Right ventricle myocardium superior (tissue), 1 donor: ENCODE results near the gene SLC1A5. TPM values are rescaled to one million over a fixed set of nuclear protein-coding genes. Genes with fewer than 3 reads are reported as not detected.
A peak's percentile ranks its signal among the peaks of the same experiment; 100 is the strongest.
"Not testable (repeated sequence)": the region's sequence is repeated elsewhere in the genome, so short reads cannot be mapped to it uniquely, and the experiment has no call there.

Source experiments
- ATAC-seq: fragments of 200-7000 bp; cut with Tn5 transposase; one replicate; pipeline ENCODE4 v1.9.1; 2020; ENCODE audit warnings: mild to moderate bottlenecking; ENCODE audit not compliant: poor library complexity
- DNase-seq: peaks from one replicate; pipeline ENCODE4 v3.0.0-alpha.2; 2020
- intact Hi-C: fragments of 100-400 bp; cut with DNase I; formaldehyde crosslinking; loops from one replicate; pipeline ENCODE4 v1.11.2; 2022
- total RNA-seq: library from RNA; stranded (reverse); fragmentation: NEBNext Ultra II Directional; extraction: Animal tissue kit (Norgen Biotek cat#: 25700); gene quantifications from one replicate; pipeline ENCODE4 v1.2.1, GENCODE V29; 2021
- donor health status: DM: no; HTN: yes; CAD: no; lungs with severe emphysema.

The SLC1A5 gene
- total RNA-seq, 1 donor from 2014 or later, result 7.0 TPM

- intact Hi-C loops, result no loop called here
- ATAC-seq (no peak), DNase-seq (no peak)
Measured at GRCh38 chr19:46806656-46807055, 18.3 kb upstream of the SLC1A5 start.

DNA sequence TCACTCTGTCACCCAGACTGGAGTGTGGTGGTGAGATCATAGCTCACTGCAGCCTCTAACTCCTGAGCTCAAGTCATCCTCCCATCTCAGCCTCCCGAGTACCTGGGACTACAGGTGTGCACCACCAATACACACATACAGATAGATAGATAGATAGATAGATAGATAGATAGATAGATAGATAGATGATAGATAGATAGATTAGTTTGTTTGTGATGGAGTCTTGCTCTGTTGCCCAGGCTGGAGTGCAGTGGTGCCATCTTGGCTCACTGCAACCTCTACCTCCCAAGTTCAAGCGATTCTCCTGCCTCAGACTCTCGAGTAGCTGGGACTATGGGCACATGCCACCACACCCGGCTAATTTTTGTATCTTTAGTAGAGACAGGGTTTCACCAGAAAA lies 16.0 kb upstream of the SLC1A5 start:
- ATAC-seq, intact Hi-C loops: not testable (repeated sequence)

GRCh38 chr19:46803555-46803954 lies 15.2 kb upstream of the SLC1A5 start:
- intact Hi-C loops, result no loop called here
- ATAC-seq (no peak), DNase-seq (no peak)

More for the DNA sequence above, 16.0 kb upstream of the SLC1A5 start:
- not testable (repeated sequence) for DNase-seq

DNA sequence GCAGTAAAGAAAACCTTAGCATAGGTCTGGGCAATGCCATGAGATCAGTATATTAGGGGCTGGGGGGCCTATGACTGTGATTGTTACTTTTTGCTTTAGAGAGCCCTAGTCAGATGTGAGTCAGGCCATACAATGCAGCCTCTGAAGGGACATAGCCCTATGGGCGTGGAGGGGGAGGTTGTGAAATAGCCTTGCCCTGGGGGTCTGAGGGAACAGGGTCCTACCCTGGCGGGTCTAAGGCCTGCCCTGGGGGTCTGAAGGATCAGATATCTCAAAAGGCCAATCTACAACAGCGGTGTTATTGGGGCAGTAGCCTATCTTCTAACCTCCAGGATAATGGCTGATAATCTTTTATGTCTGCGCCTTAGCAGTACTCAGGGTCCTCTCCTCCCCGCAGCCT lies 13.8 kb upstream of the SLC1A5 start:
- intact Hi-C loops, result no loop called here
- DNase-seq (no peak), ATAC-seq (no peak)

DNA sequence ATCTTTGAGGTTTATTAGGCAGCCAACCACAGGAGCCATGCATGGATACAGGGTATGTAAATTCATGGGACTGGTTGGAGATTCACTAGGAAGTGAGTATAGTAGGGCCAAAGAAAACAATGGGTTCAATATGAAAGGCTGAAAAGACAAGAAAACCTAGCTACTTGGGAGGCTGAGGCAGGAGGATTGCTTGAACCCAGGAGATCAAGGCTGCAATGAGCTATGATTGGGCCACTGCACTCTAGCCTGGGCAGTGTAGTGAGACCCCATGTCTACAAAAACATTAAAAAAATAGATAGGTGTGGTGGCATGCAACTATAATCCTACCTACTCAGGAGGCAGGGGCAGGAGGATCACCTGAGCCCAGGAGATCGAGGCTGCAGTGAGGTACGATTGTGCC lies 10.3 kb upstream of the SLC1A5 start:
- DNase-seq, result no peak
- no peak for ATAC-seq
- intact Hi-C loops, result no loop called here

DNA sequence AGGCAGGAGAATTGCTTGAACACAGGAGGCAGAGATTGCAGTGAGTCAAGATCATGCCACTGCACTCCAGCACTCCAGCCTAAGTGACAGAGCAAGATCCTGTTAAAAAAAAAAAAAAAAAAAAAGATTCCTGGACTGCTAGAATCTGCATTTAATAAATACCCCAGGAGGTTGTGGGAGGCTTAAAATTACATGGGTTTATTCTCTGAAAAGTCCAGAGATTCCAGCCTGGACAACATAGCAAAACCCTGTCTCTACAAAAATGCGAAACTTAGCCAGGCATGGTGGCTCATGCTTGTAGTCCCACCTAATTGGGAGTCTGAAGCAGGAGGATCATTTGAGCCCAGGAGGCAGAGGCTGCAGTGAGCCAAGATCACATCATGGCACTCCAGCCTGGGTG lies 9.5 kb upstream of the SLC1A5 start:
- intact Hi-C loops, result no loop called here
- DNase-seq (no peak), ATAC-seq (no peak)

DNA sequence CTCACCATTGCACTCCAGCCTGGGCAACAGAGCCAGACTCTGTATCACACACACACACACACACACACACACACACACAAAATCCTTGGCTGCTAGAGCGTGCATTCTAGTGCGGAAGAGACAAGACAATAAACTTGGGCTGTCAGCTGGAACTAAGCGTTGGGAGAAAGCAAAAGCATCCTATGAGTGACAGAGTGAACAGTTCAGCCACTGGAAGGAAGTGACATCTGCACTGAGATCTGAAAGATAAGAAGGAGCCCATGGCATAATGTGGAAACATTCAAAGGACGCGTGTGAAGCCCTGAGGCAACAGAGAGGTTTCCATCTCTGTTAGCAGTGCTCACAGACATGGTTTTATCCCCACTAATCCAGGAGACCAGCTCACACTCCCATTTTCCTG lies 3.5 kb upstream of the SLC1A5 start:
- ATAC-seq, result no peak
- intact Hi-C loops, result no loop called here
- no peak for DNase-seq

DNA sequence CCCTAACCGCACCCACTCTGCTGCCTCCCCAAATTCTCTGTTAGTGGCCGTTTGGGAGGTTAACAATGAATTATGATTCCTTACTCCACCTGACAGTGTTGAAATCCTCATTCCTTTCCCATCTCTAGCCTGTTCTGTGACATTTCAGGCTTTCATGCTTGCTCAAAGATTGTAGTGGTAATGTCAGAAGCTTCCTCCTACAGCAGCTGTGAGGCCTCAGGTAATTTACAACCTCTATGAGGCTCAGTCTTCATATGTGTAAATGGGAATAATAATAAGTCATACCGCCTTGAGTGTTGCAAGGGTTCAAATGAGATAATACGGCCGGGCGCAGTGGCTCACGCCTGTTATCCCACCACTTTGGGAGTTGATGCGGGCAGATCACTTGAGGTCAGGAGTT lies 977 bp upstream of the SLC1A5 start:
- ATAC-seq (no peak), DNase-seq (no peak)
- intact Hi-C loops, result no loop called here

DNA sequence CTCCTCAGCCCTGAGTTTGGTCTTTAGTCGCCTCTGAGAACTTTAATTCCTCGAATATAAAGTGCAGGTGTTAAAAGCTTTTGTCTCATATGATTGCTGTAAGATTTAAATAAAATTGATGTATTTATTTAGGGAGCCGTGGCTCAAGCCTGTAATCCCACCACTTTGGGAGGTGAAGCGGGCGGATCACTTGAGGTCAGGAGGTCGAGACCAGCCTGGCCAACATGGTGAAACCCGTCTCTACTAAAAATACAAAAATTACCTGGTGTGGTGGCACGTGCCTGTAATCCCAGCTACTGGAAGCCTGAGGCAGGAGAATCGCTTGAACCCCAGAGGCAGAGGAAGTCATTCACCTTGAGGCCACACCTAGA lies 559 bp upstream of the SLC1A5 start:
- no peak for ATAC-seq
- intact Hi-C loops, result no loop called here
- DNase-seq, result no peak

GRCh38 chr19:46787331-46788261 lies 798 bp downstream of the SLC1A5 start:
- intact Hi-C loops, result no loop called here
- peak; percentile 55 for ATAC-seq
- DNase-seq, result peak; percentile 82

DNA sequence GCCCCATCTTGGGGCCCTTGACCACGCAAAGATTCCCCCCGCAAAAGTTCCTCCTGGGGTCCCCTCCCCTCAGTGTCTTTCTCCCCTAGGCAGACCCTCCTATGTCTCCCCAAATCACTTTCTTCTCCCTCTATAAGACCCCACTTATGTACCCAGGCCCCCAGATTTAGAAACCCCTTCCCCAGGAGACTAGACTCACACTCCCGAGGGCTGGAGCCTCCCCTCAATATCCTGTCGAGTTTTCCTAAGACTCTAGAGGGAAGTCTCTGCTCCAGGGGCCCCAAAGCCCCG lies 1.4 kb downstream of the SLC1A5 start:
- intact Hi-C loops, result no loop called here
- ATAC-seq, result no peak
- DNase-seq, result no peak

GRCh38 chr19:46786236-46787039 lies 2.0 kb downstream of the SLC1A5 start:
- DNase-seq (peak; percentile 82), ATAC-seq (peak; percentile 43)
- intact Hi-C loops, result no loop called here

DNA sequence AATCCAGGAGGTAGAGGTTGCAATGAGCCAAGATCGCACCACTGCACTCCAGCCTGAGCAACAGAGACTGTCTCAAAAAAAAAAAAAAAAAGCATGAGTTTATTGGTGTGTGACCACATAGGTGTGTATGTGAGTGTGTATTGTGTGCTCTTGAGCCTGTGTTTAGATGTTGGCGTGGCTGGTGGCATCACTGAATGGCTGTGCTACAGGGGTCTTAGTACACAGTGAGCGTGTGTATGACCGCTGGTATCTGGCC lies 2.5 kb downstream of the SLC1A5 start:
- intact Hi-C loops, result no loop called here
- DNase-seq, result no peak
- ATAC-seq, result no peak

GRCh38 chr19:46785054-46785979 lies 3.1 kb downstream of the SLC1A5 start:
- no peak for ATAC-seq
- intact Hi-C loops, result no loop called here
- no peak for DNase-seq

DNA sequence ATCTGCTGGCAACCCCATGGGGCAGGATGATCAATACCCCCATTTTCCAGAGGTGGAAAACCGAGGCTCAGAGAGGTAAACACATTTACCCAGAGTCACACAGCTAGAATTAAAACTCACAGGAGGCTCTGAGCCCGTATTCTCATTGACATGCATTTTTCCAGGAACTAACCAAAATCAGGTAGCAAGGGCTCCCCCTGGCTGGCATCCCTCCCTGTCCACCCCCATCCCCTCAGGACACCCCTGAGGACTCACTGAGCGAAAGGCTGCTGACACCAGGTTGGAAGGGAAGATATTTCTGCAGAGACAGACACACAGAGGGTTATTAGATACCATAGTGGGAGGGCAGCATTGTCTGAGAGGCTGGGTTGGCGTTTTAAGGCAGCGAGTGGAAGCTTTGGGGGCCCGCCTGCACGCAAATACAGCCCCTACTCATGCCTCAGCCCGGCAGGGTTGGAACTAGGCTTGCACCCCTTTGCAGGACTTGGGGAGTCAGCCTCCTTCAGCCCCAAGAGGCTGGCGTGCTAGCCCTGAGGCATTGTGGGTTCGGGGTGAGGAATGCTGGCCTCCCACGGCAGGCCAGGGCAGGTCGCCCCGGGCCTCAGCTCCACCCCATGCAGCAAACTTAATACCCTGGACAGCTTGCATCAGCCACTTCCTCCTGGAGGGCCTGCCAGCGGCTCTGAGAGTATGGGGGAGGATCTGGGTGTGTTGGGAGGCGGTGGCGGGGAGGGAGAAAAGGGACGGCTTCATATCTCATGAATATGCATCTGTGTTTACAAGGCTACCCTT lies 3.9 kb downstream of the SLC1A5 start:
- intact Hi-C loops, result no loop called here
- DNase-seq (peak; percentile 81), ATAC-seq (peak; percentile 28)

GRCh38 chr19:46783670-46784069 lies 4.7 kb downstream of the SLC1A5 start:
- ATAC-seq (no peak), DNase-seq (no peak)
- intact Hi-C loops, result no loop called here

GRCh38 chr19:46782355-46783019 lies 5.9 kb downstream of the SLC1A5 start:
- DNase-seq, result no peak
- ATAC-seq, result no peak
- intact Hi-C loops, result no loop called here
